ENCODE measurements around the gene STK4.
"Not testable (repeated sequence)": the region's sequence is repeated elsewhere in the genome, so short reads cannot be mapped to it uniquely, and the experiment has no call there.

The STK4 gene

GRCh38 chr20:45059022-45059728 lies 92.9 kb downstream of the STK4 start:
- no peak for DNase-seq

GRCh38 chr20:45060294-45060693 lies 94.0 kb downstream of the STK4 start:
- DNase-seq: no peak

GRCh38 chr20:45061244-45061643 lies 94.9 kb downstream of the STK4 start:
- DNase-seq: no peak

- not testable (repeated sequence) for DNase-seq
These were observed 96.8 kb downstream of the STK4 start for GRCh38 chr20:45063107-45063506.

GRCh38 chr20:45064812-45065211 lies 98.5 kb downstream of the STK4 start:
- DNase-seq: no peak

GRCh38 chr20:45066372-45066771 lies 100.1 kb downstream of the STK4 start:
- no peak for DNase-seq

GRCh38 chr20:45067087-45067486 lies 100.8 kb downstream of the STK4 start:
- no peak for DNase-seq

GRCh38 chr20:45067558-45067957 lies 101.2 kb downstream of the STK4 start:
- DNase-seq: no peak

- DNase-seq: no peak
These were observed 102.9 kb downstream of the STK4 start for GRCh38 chr20:45069261-45069660.

- DNase-seq: no peak
These were observed 104.8 kb downstream of the STK4 start for GRCh38 chr20:45070932-45071632.

- DNase-seq: no peak
These were observed 105.8 kb downstream of the STK4 start for GRCh38 chr20:45072066-45072465.

- DNase-seq: no peak
These were observed 106.9 kb downstream of the STK4 start for GRCh38 chr20:45073221-45073620.

GRCh38 chr20:45077559-45077958 lies 111.2 kb downstream of the STK4 start:
- DNase-seq: no peak

- no peak for DNase-seq
These were observed 114.7 kb downstream of the STK4 start for GRCh38 chr20:45080867-45081624.

GRCh38 chr20:45082468-45082867 lies 116.2 kb downstream of the STK4 start:
- no peak for DNase-seq

- DNase-seq: no peak
These were observed 116.8 kb downstream of the STK4 start for GRCh38 chr20:45083127-45083526.

- DNase-seq: no peak
These were observed 119.0 kb downstream of the STK4 start for GRCh38 chr20:45085289-45085688.

GRCh38 chr20:45085867-45086266 lies 119.6 kb downstream of the STK4 start:
- no peak for DNase-seq

GRCh38 chr20:45087097-45087790 lies 120.9 kb downstream of the STK4 start:
- DNase-seq: no peak

- no peak for DNase-seq
These were observed 121.5 kb downstream of the STK4 start for GRCh38 chr20:45087814-45088213.

GRCh38 chr20:45088247-45088646 lies 121.9 kb downstream of the STK4 start:
- no peak for DNase-seq

GRCh38 chr20:45090481-45090880 lies 124.2 kb downstream of the STK4 start:
- no peak for DNase-seq

- DNase-seq: no peak
These were observed 125.1 kb downstream of the STK4 start for GRCh38 chr20:45091366-45091765.
